ENCODE measurements around the gene EFEMP1.
A peak's percentile ranks its signal among the peaks of the same experiment; 100 is the strongest.

Gene EFEMP1

DNA sequence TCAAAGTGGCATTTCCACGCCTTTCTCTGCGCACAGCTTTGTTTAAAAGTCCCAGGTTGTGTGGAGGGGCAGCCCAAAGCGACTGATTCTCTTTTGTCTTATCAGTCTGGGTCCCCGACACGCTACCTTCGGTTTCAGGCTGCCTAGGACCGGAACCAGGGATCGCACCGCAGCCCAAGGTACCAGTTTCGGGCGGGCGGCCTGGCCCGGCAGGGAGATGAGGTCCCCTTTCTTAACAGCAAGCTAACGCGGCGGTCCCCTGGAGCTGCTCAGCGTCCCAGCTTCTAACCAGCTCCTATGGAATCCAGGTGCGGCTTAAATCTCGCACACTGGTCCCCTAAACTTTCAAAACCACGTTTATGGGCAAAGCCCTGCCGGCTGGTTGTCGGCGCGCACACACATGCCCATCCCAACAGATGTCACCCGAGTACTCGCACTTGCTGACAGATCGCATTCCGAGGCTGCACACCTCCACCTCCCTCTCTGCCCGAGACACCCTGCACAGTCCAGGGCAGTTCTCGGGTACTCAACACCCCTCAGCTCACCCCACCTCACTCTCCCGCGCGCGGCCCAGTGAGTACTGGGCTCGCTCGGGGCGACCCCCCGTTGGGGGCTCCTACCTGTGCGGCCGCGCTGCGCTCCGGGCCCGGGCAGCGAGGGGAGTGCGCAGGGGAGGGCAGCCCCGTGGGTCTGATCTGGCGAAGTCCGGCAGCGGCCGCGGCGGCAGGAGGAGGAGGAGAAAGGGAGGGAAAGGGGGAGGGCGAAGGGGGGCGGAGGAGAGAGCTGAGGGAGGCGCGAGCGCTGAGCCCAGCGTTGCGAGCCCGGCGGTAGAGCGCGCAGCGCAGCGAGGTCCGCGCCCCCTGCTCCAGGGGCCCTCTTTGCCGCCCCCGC, at the start of gene EFEMP1:
Gene EFEMP1 (minus strand): TSS at position 692 of the 891 bp plus-strand sequence. CDS start 1,342 bp downstream, outside the sequence.
- peak; percentile 76 for DNase-seq (ENCODE audit: low read depth)

- no peak for DNase-seq (ENCODE audit: low read depth)
Measured at GRCh38 chr2:55970500-55970899, 46.9 kb upstream of the EFEMP1 start.

DNA sequence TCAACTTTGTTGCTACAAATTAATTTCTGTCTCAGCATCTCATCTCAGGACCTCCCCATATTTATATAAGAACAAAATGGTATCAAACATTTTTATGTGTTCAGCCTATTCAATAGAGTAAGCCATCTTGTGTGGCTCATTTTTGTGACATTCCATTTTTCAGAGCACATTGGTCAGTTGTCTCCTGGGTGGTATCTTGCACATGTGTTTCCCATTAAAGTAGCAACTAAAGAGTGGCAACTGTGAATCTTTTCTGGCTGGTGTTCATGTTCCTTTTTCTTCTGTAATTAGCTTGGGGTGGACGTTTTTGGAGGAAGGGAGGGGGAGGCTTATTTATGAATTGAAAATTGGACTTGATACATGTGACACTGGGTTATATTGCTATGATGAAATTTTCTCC, 45.4 kb upstream of the EFEMP1 start:
- peak; percentile 71 for DNase-seq (ENCODE audit: low read depth)

DNA sequence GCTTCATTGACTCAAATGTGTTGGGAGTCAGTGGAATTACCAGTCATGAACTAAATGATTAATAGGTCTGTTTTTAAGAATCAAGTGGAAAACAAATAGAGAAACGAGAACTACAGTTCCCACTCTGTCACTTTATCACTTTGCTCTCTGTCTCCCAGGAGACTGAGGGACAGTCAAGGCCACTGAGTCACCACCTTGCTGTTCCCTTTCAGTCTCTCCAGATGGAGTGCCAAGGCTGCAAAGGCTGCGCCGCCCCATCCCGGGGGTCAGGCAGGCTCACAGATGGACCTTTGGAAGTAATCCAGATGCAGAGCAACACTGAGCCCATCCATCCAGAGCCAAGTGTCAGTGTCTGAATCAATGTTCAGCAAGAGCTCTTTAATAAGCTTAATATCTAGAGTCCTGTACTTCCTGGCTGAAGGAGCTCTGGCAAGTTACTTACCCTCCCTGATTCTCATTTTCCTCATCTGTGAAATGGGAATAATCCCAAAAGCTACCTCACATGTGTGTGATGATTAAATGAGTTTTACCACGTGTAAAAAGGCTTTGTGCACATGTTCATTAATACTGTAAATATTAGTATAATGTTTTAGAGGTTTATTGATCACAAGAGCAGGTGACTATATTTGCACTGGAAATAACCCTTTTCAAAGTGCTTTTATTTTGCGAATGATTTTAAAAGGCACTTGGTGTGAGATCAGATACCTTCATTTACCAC, 43.0 kb upstream of the EFEMP1 start:
- DNase-seq (ENCODE audit: low read depth) = peak; percentile 28

DNA sequence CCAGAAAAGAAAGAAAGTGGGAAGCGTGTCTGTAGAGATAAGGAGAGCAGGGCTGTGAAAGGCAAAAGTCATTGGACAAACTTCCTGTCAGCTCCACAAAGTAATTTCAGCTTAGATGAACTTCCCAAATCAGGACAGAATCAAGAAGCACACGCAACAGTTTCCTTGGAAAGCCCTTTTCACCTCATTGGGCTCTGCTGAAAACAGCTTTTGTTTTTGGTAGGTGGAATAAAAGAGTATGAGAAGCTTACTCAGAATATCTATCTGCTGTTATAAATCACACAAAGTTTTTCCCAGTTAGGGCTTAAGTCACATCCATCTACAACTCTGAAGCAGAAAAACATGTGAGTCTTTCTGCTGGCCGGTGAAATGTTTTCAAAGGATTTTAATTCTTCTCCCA, 42.4 kb upstream of the EFEMP1 start:
- no peak for DNase-seq (ENCODE audit: low read depth)

- no peak for DNase-seq (ENCODE audit: low read depth)
Measured at GRCh38 chr2:55965276-55965675, 41.7 kb upstream of the EFEMP1 start.

DNA sequence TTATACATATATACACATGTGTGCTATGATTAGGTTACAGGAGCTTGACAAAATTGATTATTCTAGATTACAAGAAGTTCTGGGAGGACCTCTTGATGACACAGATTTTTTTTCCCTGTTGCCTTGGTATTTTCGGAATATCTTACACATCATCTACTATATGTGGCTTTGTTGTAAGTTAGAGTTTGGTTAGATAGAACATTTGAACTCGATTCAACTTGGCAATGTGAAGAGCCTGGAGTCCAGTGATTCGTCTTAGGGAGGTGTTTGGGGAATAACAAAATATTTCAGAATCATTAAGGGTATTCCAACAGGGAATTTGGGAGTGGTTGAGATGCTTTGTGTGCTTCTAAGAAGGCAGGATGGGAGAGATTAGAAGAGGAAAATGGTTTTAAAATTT, 39.3 kb upstream of the EFEMP1 start:
- DNase-seq (ENCODE audit: low read depth) = no peak

DNA sequence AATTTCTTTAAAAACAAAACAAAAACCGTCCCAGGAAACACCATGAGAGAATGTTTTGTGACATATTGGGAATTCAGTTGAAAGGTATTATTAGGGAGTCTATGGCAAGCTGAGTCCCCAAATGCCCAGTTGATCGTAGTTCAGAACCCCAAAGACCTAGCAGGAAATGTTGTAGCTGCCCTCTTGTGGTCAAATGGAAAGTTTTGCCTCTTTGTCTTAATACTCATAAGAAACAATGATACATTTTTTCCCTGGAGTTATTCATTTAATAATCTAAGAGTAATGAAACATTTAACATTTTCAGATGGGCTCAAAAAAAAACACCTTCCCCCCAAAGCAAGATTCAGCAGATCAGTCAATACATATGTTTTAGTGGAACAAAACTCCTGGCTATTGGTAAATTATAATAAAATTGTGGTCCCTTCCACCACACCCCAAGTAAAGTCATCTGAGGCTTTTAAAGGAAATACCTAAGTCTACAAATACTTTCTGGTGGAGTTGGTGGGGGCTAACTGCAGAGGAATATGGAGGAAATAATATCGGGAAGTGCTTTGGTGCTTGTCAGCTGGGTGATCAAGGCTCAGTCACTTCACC, 37.8 kb upstream of the EFEMP1 start:
- DNase-seq (ENCODE audit: low read depth) = peak; percentile 68

DNA sequence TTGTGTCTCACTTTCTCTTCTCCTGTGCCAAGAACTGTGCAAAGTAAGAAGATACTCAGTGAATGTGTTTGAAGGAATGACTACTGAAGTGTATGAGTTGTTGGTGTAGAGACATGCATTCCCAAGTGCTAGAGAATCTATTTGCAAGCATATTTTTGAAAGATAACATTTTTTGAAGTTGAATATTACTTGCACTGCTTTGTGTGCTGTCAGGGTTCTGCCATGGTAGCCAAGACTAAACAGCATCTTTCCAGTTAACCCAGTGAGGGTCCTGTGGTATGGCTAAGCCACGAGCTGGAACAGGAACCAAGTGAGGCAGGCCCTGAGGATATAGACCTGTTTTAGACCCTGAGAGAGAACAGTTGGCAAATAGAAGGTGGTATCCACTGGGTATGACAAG, 35.2 kb upstream of the EFEMP1 start:
- DNase-seq (ENCODE audit: low read depth) = no peak

GRCh38 chr2:55957142-55957541, 33.6 kb upstream of the EFEMP1 start:
- no peak for DNase-seq (ENCODE audit: low read depth)

DNA sequence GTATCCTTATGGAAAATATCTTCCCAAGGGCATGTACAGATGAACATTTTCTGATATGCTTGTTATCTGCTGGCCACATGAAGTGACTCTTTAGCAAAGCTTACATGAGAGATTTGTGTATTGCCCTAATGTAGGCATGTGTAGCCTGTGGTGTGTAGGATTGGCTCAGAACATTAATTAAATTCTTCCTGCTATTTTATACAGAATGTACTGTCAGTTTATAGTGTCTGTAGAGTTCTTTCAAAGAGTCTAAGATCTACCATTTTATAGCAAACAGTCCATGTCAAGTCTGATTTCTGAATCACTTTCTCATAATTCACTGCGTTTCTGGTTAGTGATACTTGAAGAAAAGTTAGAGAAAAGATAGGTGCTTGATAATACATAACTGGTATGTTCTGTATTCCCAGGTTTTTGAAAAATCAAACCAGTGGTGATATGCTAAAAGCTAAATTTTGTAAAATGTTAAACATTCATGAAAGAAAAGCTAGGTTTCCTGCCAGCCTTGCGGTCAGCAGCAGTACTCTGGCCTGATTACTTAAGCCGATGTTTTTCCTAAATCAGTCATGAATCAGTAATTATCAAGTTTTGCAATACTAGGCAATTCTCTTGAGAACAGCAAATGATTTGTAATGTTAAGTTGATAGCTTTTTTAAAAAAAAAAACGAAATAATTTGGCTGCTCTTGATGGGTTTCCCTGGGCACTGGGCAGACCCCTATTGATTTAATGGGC, 30.9 kb upstream of the EFEMP1 start:
- peak; percentile 62 for DNase-seq (ENCODE audit: low read depth)

- DNase-seq (ENCODE audit: low read depth) = no peak
Measured at GRCh38 chr2:55952415-55952814, 28.8 kb upstream of the EFEMP1 start.

- DNase-seq (ENCODE audit: low read depth) = no peak
Measured at GRCh38 chr2:55951533-55951932, 28.0 kb upstream of the EFEMP1 start.

DNA sequence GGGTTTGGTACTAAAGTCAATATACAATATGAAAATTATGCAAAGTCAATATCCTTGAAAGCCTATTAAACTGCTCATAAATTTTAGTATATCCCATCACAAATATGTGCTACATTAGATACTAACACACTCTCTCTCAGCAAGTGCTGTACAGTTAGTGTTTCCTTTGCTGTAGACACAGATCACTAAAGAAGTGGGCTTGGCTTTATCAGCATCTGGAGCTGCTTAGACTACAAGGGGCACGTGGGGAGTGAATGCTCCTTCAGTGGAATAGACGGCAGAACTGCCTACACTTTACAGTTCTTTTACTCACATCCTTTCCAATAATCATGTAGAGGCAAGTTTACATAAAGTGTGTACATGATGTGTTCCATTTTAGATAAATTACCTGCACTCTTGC, 26.0 kb upstream of the EFEMP1 start:
- DNase-seq (ENCODE audit: low read depth) = no peak

DNA sequence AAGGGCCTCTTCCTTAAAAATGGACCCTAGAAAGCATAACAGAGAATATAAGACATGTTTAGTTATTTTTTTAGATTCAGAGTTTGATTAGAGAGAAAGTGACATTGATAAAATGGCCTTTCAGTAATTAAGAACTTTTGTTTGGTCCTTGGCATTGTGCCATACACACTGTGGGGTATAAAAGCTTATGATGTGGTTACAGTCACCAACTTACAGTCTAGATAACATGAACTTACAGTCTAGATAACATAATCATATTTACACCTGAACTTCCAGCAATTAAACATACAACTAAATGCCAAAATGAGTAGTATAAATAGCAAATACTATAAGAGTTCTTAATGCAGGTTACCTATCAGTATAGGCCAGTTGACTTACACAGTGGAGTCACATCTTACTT, 25.6 kb upstream of the EFEMP1 start:
- no peak for DNase-seq (ENCODE audit: low read depth)

DNA sequence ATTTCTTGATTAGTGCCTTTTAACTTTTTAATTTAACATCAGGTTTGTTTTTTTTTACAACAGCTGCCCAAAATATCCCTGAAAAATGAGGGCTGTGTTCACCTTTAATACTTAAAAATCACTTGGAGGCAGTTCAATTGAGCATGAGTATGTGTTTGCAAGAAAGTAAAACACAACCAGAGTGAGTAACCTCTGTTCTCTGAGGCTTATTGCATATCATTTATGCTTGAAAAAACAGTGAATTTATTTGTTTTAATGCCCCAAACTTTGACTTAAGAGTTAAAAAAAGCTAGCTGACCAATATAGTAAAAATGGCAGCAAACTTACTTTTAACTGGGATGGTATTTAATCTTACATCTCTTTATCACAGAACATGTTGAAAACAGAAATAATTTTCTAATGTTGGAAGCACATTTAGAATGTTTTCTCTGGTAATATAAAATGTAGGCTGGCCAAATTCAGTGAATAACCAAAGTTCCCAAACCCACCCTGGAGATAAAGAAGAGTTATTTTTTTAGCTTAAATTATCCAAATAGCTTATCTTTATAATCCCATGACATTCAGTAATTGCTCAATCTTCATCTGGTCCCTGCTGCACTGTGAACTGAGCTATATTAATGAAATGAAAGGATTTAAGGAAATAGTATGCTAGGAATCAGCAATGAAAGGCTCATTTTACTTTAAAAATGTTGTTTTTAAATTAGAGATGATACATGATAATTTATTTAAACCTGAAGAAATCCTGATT, 24.8 kb upstream of the EFEMP1 start:
- DNase-seq (ENCODE audit: low read depth) = peak; percentile 32

GRCh38 chr2:55947752-55948151, 24.2 kb upstream of the EFEMP1 start:
- peak; percentile 21 for DNase-seq (ENCODE audit: low read depth)

DNA sequence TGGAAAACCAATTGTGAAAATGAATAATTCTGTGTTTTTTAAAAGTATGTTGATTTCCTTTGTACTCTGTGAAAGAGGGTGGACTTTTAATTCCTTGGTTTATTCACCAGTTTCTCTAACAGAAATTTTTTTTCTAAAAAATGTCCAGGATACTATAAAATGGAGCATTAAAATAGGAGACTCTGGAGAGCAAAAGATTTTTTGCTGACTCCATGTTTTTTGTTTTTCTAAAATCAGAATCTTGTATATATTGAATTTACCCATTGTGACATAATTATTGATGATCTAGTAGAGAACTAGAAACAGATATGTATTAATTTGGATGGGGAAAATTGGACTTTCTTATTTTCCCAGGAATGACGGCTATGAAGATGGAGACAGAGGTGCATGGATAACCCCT, 23.2 kb upstream of the EFEMP1 start:
- DNase-seq (ENCODE audit: low read depth) = no peak

DNA sequence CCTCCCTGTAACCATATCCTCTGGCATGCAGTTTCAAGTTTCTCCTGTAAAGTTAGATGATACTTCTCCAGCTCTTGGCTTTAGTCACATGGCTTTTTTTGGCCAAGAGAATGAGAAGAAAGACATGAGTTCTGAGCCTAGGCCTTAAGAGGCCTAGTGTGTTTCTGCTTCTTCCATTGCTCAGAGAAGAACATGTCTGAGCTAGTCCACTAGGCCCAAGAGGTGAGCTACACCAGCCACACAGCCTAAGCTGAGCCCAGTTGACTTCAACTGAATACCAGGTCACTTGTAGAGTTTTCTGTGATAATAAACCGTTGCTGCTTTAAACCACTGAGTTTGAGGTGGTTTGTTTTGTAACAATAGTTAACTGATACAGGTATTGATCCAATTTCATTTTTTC, 19.9 kb upstream of the EFEMP1 start:
- DNase-seq (ENCODE audit: low read depth) = no peak

DNA sequence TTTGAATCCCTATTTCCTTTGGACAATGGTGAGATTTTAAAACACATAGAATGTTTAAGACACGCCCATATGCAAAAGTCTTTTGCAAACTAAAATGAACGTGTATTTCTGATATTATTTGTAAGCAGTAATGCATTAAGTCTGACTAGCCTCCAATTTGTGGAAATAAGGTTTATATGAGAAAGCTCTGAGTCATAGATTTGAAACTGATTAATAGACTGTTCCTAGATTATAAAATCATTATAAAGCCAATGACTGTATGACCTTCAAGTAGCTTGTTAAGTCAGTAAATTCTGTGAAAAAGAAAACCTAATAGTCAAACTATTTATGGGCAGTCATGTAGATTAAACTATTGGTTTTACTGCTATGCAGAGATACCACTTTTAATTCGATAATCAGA, 12.8 kb upstream of the EFEMP1 start:
- no peak for DNase-seq (ENCODE audit: low read depth)

DNA sequence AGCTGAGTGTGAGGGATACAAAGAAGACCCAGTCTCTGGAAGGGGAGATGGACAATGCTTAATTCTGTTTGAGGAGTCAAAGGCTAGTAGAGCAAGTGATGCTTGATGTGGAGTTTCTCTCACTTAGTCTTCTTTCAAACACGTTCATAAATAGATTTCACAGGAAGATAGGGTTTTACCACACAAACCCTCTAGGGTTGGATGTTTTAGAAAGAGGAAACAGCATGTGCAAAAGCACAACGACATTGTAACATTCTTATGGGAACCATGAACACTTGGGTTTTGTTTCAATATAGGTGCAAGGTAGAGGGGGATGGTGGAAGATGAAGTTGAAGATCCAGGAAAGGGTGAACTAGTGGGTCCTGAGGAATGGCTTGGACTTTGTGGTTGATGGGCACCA, 10.8 kb upstream of the EFEMP1 start:
- no peak for DNase-seq (ENCODE audit: low read depth)

DNA sequence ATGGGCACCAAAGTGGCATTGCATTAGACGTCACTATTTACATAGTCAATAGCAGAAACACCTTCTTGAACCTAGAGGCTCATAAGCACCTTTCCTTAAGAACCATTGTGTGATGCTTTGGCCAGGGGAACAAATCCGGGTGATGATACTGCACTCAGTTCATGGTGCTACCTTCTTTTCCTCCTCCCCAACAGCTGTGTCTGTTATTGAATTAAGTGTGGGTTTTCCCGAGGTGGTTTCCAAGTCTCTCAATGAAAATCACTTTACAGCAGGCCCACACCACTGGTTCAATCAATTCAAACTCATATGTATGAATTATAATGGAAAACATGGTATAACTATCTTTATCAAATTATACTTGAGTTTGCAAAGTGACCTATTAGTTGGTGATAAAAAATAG, 9.3 kb upstream of the EFEMP1 start:
- no peak for DNase-seq (ENCODE audit: low read depth)
